T-helper 2 cell treated with Interferon-gamma antibody and Interleukin-4, amounts not matched to agents 100 ng/mL and 5 ng/mL, for 36 hours (primary cell): Measurements from ENCODE around the gene GCNT4. TPM values are rescaled to one million over a fixed set of nuclear protein-coding genes. Genes with fewer than 3 reads are reported as not detected.

ENCODE experiments used
- intact Hi-C: fragments of 100-400 bp; cut with micrococcal nuclease; formaldehyde crosslinking; loops from one replicate; pipeline ENCODE4 v1.15.1; 2023
- total RNA-seq: library from RNA; stranded (reverse); gene quantifications from 2 replicates; pipeline ENCODE4 v1.2.3, GENCODE V29; 2022

GCNT4 gene
- total RNA-seq, 1 donor from 2014 or later, result 0.27 TPM

- intact Hi-C loops, result no loop called here
Measured at GRCh38 chr5:75018805-75019587, 33.4 kb downstream of the GCNT4 start.

DNA sequence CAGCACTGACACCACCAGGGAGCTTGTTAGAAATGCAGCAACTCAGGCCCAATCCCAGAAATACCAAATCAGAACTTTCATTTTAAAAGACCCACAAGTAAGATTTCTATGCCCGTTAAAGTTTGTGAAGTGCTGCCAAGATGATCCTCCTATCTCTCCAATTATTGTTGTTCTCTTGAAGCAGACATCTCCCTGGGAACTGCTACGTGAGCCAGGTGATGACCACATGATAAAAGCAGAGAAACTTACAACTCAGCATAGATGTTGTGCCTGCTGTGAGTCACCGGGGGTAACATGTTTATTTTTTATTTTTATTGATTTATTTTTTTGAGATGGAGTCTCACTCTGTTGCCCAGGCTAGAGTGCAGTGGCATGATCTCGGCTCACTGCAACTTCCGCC, 34.4 kb downstream of the GCNT4 start:
- intact Hi-C loops, result no loop called here

GRCh38 chr5:75016896-75017295, 35.5 kb downstream of the GCNT4 start:
- intact Hi-C loops, result no loop called here

DNA sequence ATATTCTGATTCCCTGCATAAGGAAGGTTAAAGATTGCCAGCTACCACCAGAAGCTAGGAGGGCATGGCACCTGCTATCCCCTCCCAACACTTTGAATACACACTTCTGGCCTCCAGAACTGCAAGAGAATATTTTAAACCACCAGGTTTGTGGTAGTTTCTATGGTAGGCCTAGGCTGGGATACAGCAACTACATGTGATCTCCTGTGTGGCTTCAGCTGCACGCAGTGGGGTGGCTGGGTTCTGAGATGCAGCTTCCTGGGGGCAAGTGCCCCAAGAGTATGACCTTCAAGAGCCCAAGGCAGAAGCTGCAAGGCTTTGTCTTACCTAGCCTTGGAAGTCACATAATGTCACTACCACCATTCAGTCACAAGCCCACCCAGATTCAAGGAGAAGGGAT, 39.6 kb downstream of the GCNT4 start:
- intact Hi-C loops, result no loop called here

GRCh38 chr5:75010838-75011237, 41.5 kb downstream of the GCNT4 start:
- intact Hi-C loops, result no loop called here

- intact Hi-C loops, result no loop called here
Measured at GRCh38 chr5:75009556-75010345, 42.6 kb downstream of the GCNT4 start.

- intact Hi-C loops, result no loop called here
Measured at GRCh38 chr5:75006865-75007822, 45.2 kb downstream of the GCNT4 start.

DNA sequence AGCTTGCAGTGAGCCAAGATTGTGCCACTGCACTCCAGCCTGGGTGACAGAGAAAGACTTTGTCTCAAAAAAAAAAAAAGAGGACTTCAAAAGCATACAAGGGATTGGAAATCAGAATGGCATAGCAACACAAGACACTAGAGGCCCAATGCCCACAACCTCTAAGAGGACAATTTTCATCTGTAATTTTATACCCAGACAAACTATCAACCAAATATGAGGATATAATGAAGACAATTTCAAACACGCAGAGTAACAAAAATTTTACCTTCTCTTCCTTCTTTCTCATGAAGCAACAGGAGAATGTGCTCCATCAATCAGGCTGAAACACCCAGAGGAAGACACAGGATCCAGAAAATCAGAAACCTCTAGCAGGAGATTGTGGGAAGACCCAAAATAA, 46.8 kb downstream of the GCNT4 start:
- intact Hi-C loops, result no loop called here

Other genes with a start within 250 kb of the GCNT4 start
- gene FAM169A, start 186.2 kb downstream of the GCNT4 start, total RNA-seq, result 1.8 and 2.0 TPM in 2 replicates
- 0.16 and 0.18 TPM in 2 replicates for gene ANKRD31, start 184.3 kb upstream of the GCNT4 start, total RNA-seq